IMR-90 (cell line): ENCODE measurements around the gene C11orf65. TPM values are rescaled to one million over a fixed set of nuclear protein-coding genes. Genes with fewer than 3 reads are reported as not detected.

Experiments used
- ATAC-seq: fragments of 200-7000 bp; cut with Tn5 transposase; 2 replicates; pipeline ENCODE4 v1.9.1; 2020; ENCODE audit warnings: low read depth, mild to moderate bottlenecking, moderate library complexity
- BruUV-seq: library from RNA; stranded (reverse); fragments of 400-500 nt; replicated peaks from 2 replicates; lab custom pipeline; 2021; lab: Mats Ljungman, UMichigan
- CTCF ChIA-PET: fragments of 300-600 bp; formaldehyde crosslinking; extraction: SDS; loops from one replicate; lab custom pipeline; 2021; ENCODE audit warnings: antibody characterized with exemption; lab: Yijun Ruan, JAX
- POLR2A ChIA-PET: fragments of 300-600 bp; sonication (Branson Sonifier 250); formaldehyde crosslinking; loops from one replicate; lab custom pipeline; 2022; ENCODE audit warnings: antibody characterized with exemption; ENCODE audit not compliant: unreplicated experiment; lab: Charles Lee
- DNase-seq: peaks from one replicate; pipeline ENCODE4 v3.0.0; 2013
- H2AFZ ChIP-seq: replicated peaks from 2 replicates; pipeline ENCODE3; 2013; ENCODE audit warnings: low read length, mild to moderate bottlenecking; ENCODE audit not compliant: poor library complexity
- H2AK5ac ChIP-seq: 2 replicates; pipeline ENCODE4 v1.6.1; 2013; ENCODE audit warnings: low read depth, low read length, inconsistent platforms
- H2AK9ac ChIP-seq: replicated peaks from 2 replicates; pipeline ENCODE3; 2013; ENCODE audit warnings: mild to moderate bottlenecking, low read depth, low read length, moderate library complexity; ENCODE audit not compliant: poor library complexity
- H2BK120ac ChIP-seq: 2 replicates; pipeline ENCODE4 v1.6.1; 2013; ENCODE audit warnings: low read depth, low read length, inconsistent platforms
- H2BK15ac ChIP-seq: 3 replicates; pipeline ENCODE4 v1.6.1; 2013; ENCODE audit warnings: low read depth, low read length, inconsistent platforms
- H2BK20ac ChIP-seq: 2 replicates; pipeline ENCODE4 v1.6.1; 2013; ENCODE audit warnings: low read depth, mild to moderate bottlenecking, inconsistent platforms, low read length, moderate library complexity
- H2BK5ac ChIP-seq: 2 replicates; pipeline ENCODE4 v1.6.1; 2013; ENCODE audit warnings: mild to moderate bottlenecking, low read depth, low read length, inconsistent platforms; ENCODE audit not compliant: poor library complexity, severe bottlenecking
- H3K14ac ChIP-seq: replicated peaks from 2 replicates; pipeline ENCODE4 v1.6.1; 2013; ENCODE audit warnings: low read depth, low read length, inconsistent platforms
- H3K18ac ChIP-seq: 2 replicates; pipeline ENCODE4 v1.6.1; 2013; ENCODE audit warnings: low read depth, low read length, control low read depth
- H3K23ac ChIP-seq: 2 replicates; pipeline ENCODE4 v1.6.1; 2013; ENCODE audit warnings: low read depth, low read length, inconsistent platforms
- H3K27ac ChIP-seq: 2 replicates; pipeline ENCODE4 v1.5.1; 2013; ENCODE audit warnings: mild to moderate bottlenecking, control low read depth, low read length; ENCODE audit not compliant: insufficient read depth
- H3K27me3 ChIP-seq: 2 replicates; pipeline ENCODE4 v1.6.1; 2013; ENCODE audit warnings: low read length; ENCODE audit not compliant: control insufficient read depth, insufficient read depth
- H3K36me3 ChIP-seq: 2 replicates; pipeline ENCODE4 v1.6.1; 2013; ENCODE audit warnings: low read length, mixed read lengths; ENCODE audit not compliant: control insufficient read depth, insufficient read depth
- H3K4ac ChIP-seq: 2 replicates; pipeline ENCODE4 v1.6.1; 2013; ENCODE audit warnings: low read depth, low read length, inconsistent platforms
- H3K4me1 ChIP-seq: 2 replicates; pipeline ENCODE4 v1.6.1; 2013; ENCODE audit warnings: low read length, mixed read lengths; ENCODE audit not compliant: control insufficient read depth, insufficient read depth
- H3K4me2 ChIP-seq: 2 replicates; pipeline ENCODE4 v1.6.1; 2013; ENCODE audit warnings: low read depth, mild to moderate bottlenecking, control low read depth, low read length, moderate library complexity
- H3K4me3 ChIP-seq: 2 replicates; pipeline ENCODE4 v1.5.1; 2013; ENCODE audit warnings: low read depth, mild to moderate bottlenecking, control low read depth, low read length, moderate library complexity; ENCODE audit not compliant: insufficient read depth
- H3K56ac ChIP-seq: 2 replicates; pipeline ENCODE4 v1.6.1; 2013; ENCODE audit warnings: low read length, inconsistent platforms; ENCODE audit not compliant: insufficient read depth; ENCODE audit errors: extremely low read depth
- H3K79me1 ChIP-seq, 2 experiments: 2 replicates each; pipeline ENCODE4 v1.6.1; 2013; ENCODE audit warnings: low read length in 2 of 2, inconsistent platforms in 1 of 2, low read depth in 1 of 2
- H3K9ac ChIP-seq: 2 replicates; pipeline ENCODE4 v1.6.1; 2013; ENCODE audit warnings: low read depth, low read length, control low read depth
- H3K9me1 ChIP-seq: 2 replicates; pipeline ENCODE4 v1.6.1; 2013; ENCODE audit warnings: low read length, inconsistent platforms; ENCODE audit not compliant: insufficient read depth
- H3K9me3 ChIP-seq: 2 replicates; pipeline ENCODE4 v1.6.1; 2013; ENCODE audit warnings: low read length; ENCODE audit not compliant: control insufficient read depth, insufficient read depth
- H4K20me1 ChIP-seq: 2 replicates; pipeline ENCODE4 v1.6.1; 2013; ENCODE audit warnings: low read length, inconsistent platforms; ENCODE audit not compliant: insufficient read depth
- H4K5ac ChIP-seq: 2 replicates; pipeline ENCODE4 v1.6.1; 2013; ENCODE audit warnings: mild to moderate bottlenecking, low read depth, low read length, control low read depth
- H4K8ac ChIP-seq, 2 experiments: 2 replicates each; pipeline ENCODE4 v1.6.1; 2013; ENCODE audit warnings: low read depth in 2 of 2, low read length in 2 of 2, control low read depth in 1 of 2, inconsistent platforms in 1 of 2
- H4K91ac ChIP-seq: 2 replicates; pipeline ENCODE4 v1.6.1; 2013; ENCODE audit warnings: low read depth, low read length, inconsistent platforms; ENCODE audit not compliant: insufficient read depth
- BHLHE40 ChIP-seq: fragments of 150-350 bp; IDR thresholded peaks from 2 replicates; pipeline ENCODE4 v1.6.1; 2016; ENCODE audit warnings: mild to moderate bottlenecking, low read depth, low read length
- CEBPB ChIP-seq: IDR thresholded peaks from 2 replicates; pipeline ENCODE4 v1.6.1; 2012; ENCODE audit warnings: low read depth, low read length, improper control_type of control experiment
- CHD1 ChIP-seq: IDR thresholded peaks from 2 replicates; pipeline ENCODE4 v1.6.1; 2012; ENCODE audit warnings: low read depth, low read length, improper control_type of control experiment
- FOS ChIP-seq: fragments of 150-350 bp; IDR thresholded peaks from 2 replicates; pipeline ENCODE4 v1.6.1; 2016; ENCODE audit warnings: low read depth, low read length
- MAFK ChIP-seq: IDR thresholded peaks from 2 replicates; pipeline ENCODE4 v1.6.1; 2012; ENCODE audit warnings: low read depth, low read length, improper control_type of control experiment
- MXI1 ChIP-seq: IDR thresholded peaks from 2 replicates; pipeline ENCODE4 v1.6.1; 2012; ENCODE audit warnings: low read depth, mild to moderate bottlenecking, low read length, moderate library complexity, borderline replicate concordance
- NFE2L2 ChIP-seq: fragments of 150-350 bp; IDR thresholded peaks from 2 replicates; pipeline ENCODE4 v1.6.1; 2016; ENCODE audit warnings: low read depth, mild to moderate bottlenecking, low read length
- POLR2A ChIP-seq: IDR thresholded peaks from 2 replicates; pipeline ENCODE4 v1.6.1; 2012; ENCODE audit warnings: mild to moderate bottlenecking, low read depth, low read length
- RAD21 ChIP-seq: IDR thresholded peaks from 2 replicates; pipeline ENCODE4 v1.6.1; 2012; ENCODE audit warnings: low read length, improper control_type of control experiment
- RFX5 ChIP-seq: IDR thresholded peaks from 2 replicates; pipeline ENCODE4 v1.8.0; 2012; ENCODE audit warnings: low read depth, mild to moderate bottlenecking, low read length, moderate library complexity
- SMC3 ChIP-seq: fragments of 150-350 bp; IDR thresholded peaks from 2 replicates; pipeline ENCODE4 v1.6.1; 2016; ENCODE audit warnings: low read depth, mild to moderate bottlenecking, antibody characterized with exemption, low read length, moderate library complexity
- WGBS, 2 experiments: methylation state at CpG; one replicate each; pipeline versions ENCODE4 v1.1.5 to v1.1.7; 2013; ENCODE audit warnings: missing lambda C conversion rate in 2 of 2; ENCODE audit not compliant: insufficient read length in 1 of 2; ENCODE audit errors: extremely low coverage in 2 of 2; 5-methylcytosine and 5-hydroxymethylcytosine counted together
- dilution Hi-C: fragments of 300-500 bp; cut with HindIII; formaldehyde crosslinking; loops from one replicate; pipeline ENCODE4 v1.14.3; 2018; ENCODE audit warnings: low sequenced_read_pairs; ENCODE audit not compliant: unreplicated experiment
- in situ Hi-C: fragments of 300-500 bp; cut with MboI; formaldehyde crosslinking; loops from 3 replicates; pipeline ENCODE4 v1.14.3; 2019; ENCODE audit warnings: low sequenced_read_pairs, inconsistent platforms, mixed read lengths
- intact Hi-C: fragments of 100-400 bp; cut with micrococcal nuclease; formaldehyde crosslinking; loops from 2 replicates; pipeline ENCODE4 v1.10.0; 2022
- polyA plus RNA-seq, 3 experiments: library from polyadenylated mRNA; depleted of rRNA; stranded (reverse); fragments of >200 nt; gene quantifications; 2 replicates each; pipeline ENCODE4 v1.2.3, GENCODE V29; 2012; ENCODE audit warnings: low replicate concordance in 1 of 3
- total RNA-seq: library from RNA; depleted of rRNA; stranded (reverse); fragments of >200 nt; gene quantifications from 2 replicates; pipeline ENCODE4 v1.2.3, GENCODE V29; 2012
- TF ChIP-seq, protein P1 (sequence below): conservative IDR thresholded peaks from 2 replicates; pipeline ENCODE4 v1.5.1; 2012; ENCODE audit warnings: mild to moderate bottlenecking, low read depth, low read length, improper control_type of control experiment
- TF ChIP-seq, protein P2 (sequence below): fragments of 150-350 bp; IDR thresholded peaks from 2 replicates; pipeline ENCODE4 v1.6.1; 2016; ENCODE audit warnings: low read depth, mild to moderate bottlenecking, low read length, moderate library complexity, borderline replicate concordance

Gene C11orf65
- total and polyA plus RNA-seq, 2 of the 4 experiments (the other 2 are of a cell fraction) = 0.12 to 0.18 TPM

GRCh38 chr11:108468478-108468864 lies 1.1 kb upstream of the C11orf65 start:
- no peak overlapping the region for H3K14ac ChIP-seq
- no peak overlapping the region for H3K18ac ChIP-seq
- H3K4ac ChIP-seq = no peak overlapping the region
- H3K27ac ChIP-seq = no peak overlapping the region
- no peaks in the 10 kb centered on the region for H3K79me1 ChIP-seq
- no peak overlapping the region for H3K23ac ChIP-seq
- no peaks in the 10 kb centered on the region for H3K9me3 ChIP-seq
- H2AK9ac ChIP-seq = no peak overlapping the region
- H2AFZ ChIP-seq = no peak overlapping the region
- H3K27me3 ChIP-seq = no peaks in the 10 kb centered on the region
- H2AK5ac ChIP-seq = no peak overlapping the region
- H2BK5ac ChIP-seq = no peak overlapping the region
- ChIA-PET POLR2A (no interaction called here), CTCF (no interaction called here)
- H3K56ac ChIP-seq = no peak overlapping the region
- no peaks in the 10 kb centered on the region for H3K36me3 ChIP-seq
- BruUV-seq = no TSS peak
- intact Hi-C loops = loop anchor here (5.0 to 10.0 kb wide), 3 partner anchors 101 to 244 kb away; partner anchors contain the start of genes ATM and NPAT
- peaks cover 2% of the 10 kb centered on the region; the same call in 1 of the 2 replicates for H3K4me1 ChIP-seq
- peak overlapping the region; percentile 90 to 91; a peak in 1 of 4 replicates for H4K8ac ChIP-seq
- ATAC-seq = no peak
- in situ Hi-C loops = no loop called here
- no peak overlapping the region for H3K4me2 ChIP-seq
- no peak overlapping the region for H3K9ac ChIP-seq
- dilution Hi-C loops = no loop called here
- H3K9me1 ChIP-seq = no peaks in the 10 kb centered on the region
- WGBS, 2 experiments = no CpG with 5 or more reads among the region's 1 CpG
- H2BK120ac ChIP-seq = no peak overlapping the region
- H3K4me3 ChIP-seq = no peak overlapping the region
- no peak overlapping the region for H4K5ac ChIP-seq
- DNase-seq = no peak
- no peak overlapping the region for H2BK15ac ChIP-seq
- no peak overlapping the region for H2BK20ac ChIP-seq
- no peaks in the 10 kb centered on the region for H4K20me1 ChIP-seq
- H4K91ac ChIP-seq = no peak overlapping the region
- no peak for TF ChIP-seq FOS
- no peak for TF ChIP-seq CEBPB
- no peak for TF ChIP-seq SMC3
- no peak for TF ChIP-seq POLR2A
- TF ChIP-seq NFE2L2 = no peak
- TF ChIP-seq RAD21 = no peak
- no peak for TF ChIP-seq MAFK
- TF ChIP-seq MXI1 = no peak
- TF ChIP-seq, protein P1, sequence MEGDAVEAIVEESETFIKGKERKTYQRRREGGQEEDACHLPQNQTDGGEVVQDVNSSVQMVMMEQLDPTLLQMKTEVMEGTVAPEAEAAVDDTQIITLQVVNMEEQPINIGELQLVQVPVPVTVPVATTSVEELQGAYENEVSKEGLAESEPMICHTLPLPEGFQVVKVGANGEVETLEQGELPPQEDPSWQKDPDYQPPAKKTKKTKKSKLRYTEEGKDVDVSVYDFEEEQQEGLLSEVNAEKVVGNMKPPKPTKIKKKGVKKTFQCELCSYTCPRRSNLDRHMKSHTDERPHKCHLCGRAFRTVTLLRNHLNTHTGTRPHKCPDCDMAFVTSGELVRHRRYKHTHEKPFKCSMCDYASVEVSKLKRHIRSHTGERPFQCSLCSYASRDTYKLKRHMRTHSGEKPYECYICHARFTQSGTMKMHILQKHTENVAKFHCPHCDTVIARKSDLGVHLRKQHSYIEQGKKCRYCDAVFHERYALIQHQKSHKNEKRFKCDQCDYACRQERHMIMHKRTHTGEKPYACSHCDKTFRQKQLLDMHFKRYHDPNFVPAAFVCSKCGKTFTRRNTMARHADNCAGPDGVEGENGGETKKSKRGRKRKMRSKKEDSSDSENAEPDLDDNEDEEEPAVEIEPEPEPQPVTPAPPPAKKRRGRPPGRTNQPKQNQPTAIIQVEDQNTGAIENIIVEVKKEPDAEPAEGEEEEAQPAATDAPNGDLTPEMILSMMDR = no peak
- TF ChIP-seq, protein P2, sequence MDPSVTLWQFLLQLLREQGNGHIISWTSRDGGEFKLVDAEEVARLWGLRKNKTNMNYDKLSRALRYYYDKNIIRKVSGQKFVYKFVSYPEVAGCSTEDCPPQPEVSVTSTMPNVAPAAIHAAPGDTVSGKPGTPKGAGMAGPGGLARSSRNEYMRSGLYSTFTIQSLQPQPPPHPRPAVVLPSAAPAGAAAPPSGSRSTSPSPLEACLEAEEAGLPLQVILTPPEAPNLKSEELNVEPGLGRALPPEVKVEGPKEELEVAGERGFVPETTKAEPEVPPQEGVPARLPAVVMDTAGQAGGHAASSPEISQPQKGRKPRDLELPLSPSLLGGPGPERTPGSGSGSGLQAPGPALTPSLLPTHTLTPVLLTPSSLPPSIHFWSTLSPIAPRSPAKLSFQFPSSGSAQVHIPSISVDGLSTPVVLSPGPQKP = no peak
- TF ChIP-seq RFX5 = no peak
- no peak for TF ChIP-seq CHD1
- TF ChIP-seq BHLHE40 = no peak
